Right lobe of liver (tissue), 4 donors: ENCODE data around the gene SNX21.

ENCODE experiments used
- CTCF ChIP-seq, 4 donors: fragments of 200-600 bp in 3 of 4; fragments of 450-650 bp in 1 of 4; IDR thresholded peaks; one replicate each; pipeline versions ENCODE4 v1.5.1 to v1.8.0; 2016 to 2022; ENCODE audit warnings: antibody characterized with exemption in 4 of 4, mild to moderate bottlenecking in 2 of 4
- POLR2A ChIP-seq: fragments of 450-650 bp; IDR thresholded peaks from one replicate; pipeline ENCODE4 v1.6.1; 2017; ENCODE audit warnings: antibody characterized with exemption, mild to moderate bottlenecking
- donor health status: DM: no; HTN: no; CAD: no.
- donor health status: DM: no; HTN: no; CAD: no.
- donor health status: DM: no; HTN: yes; CAD: no.

DNA sequence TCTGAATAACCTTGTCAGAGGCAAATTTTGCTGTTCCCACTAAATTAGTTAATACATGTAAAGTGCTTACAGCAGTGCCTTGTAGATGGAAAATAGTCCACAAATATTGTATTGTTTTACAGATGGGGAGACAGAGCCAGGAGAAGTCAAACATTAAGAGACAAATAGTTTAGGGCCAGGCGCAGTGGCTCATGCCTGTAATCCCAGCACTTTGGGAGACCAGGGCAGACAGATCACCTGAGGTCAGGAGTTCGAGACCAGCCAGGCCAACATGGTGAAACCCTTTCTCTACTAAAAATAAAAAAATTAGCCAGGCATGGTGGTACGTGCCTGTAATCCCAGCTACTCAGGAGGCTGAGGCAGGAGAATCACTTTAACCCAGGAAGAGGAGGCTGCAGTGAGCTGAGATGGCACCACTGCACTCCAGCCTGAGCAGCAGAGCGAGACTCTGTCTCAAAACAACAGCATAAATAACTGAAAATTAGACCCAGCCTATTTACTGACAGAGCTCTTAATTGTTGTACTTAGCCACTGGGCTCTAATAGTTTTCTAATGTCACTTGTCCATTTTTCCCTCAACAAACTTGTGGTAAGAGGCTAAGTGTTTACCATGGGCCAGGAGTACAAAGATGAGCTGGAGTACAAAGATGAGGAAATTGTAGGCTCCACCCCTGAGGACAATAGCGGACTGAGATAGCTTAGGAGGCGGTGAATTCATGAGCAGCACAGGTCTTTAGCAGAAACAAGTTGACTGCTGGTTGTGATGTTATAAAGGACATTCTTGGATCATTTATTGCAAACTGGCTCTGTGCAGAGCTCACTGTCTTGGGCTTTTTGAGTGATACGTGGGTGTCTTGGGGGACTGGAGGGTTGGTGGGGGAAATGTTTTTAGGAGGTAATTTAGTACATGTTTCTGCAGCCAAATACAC is 30.2 kb downstream of the SNX21 start:
- TF ChIP-seq CTCF (IDR thresholded peaks at IDR 0.05) = no peak
- TF ChIP-seq POLR2A = no peak
